CD14-positive monocyte (primary cell): Measurements from ENCODE around the gene RANGRF. TPM values are rescaled to one million over a fixed set of nuclear protein-coding genes. Genes with fewer than 3 reads are reported as not detected.

Experiments used
- DNase-seq, 3 donors: peaks; one replicate each; pipeline ENCODE4 v3.0.0-alpha.2; 2011 to 2022
- H2AFZ ChIP-seq: 2 replicates; pipeline ENCODE4 v1.6.0; 2012; ENCODE audit warnings: mild to moderate bottlenecking, low read depth, low read length, inconsistent platforms; ENCODE audit not compliant: insufficient read depth, poor library complexity, severe bottlenecking
- H3K27ac ChIP-seq, 2 donors: 1 replicate in 1 of 2; 2 replicates in 1 of 2; pipeline ENCODE4 v1.5.1; 2012 to 2013; ENCODE audit warnings: low read length in 2 of 2, control low read depth in 1 of 2, inconsistent platforms in 1 of 2, low read depth in 1 of 2, mild to moderate bottlenecking in 1 of 2
- H3K27me3 ChIP-seq, 2 donors: one replicate each; pipeline versions ENCODE4 v1.6.0 to v1.6.1; 2011 to 2013; ENCODE audit warnings: low read length in 2 of 2; ENCODE audit not compliant: control insufficient read depth in 2 of 2, insufficient read depth in 2 of 2
- H3K36me3 ChIP-seq, 2 donors: replicated peaks in 1 of 2; 1 replicate in 1 of 2; 2 replicates in 1 of 2; pipeline versions ENCODE4 v1.5.1 to v1.6.1; 2012 to 2013; ENCODE audit warnings: low read length in 2 of 2, control low read depth in 1 of 2, inconsistent platforms in 1 of 2, mild to moderate bottlenecking in 1 of 2; ENCODE audit not compliant: insufficient read depth in 2 of 2, control insufficient read depth in 1 of 2
- H3K4me1 ChIP-seq, 2 donors: 1 replicate in 1 of 2; 2 replicates in 1 of 2; pipeline versions ENCODE4 v1.5.1 to v1.6.1; 2012 to 2013; ENCODE audit warnings: low read length in 2 of 2, control low read depth in 1 of 2, inconsistent platforms in 1 of 2, mild to moderate bottlenecking in 1 of 2, moderate library complexity in 1 of 2; ENCODE audit not compliant: insufficient read depth in 2 of 2, control insufficient read depth in 1 of 2
- H3K4me2 ChIP-seq: replicated peaks from 2 replicates; pipeline ENCODE3; 2012; ENCODE audit warnings: low read length, moderate library complexity, mild to moderate bottlenecking; ENCODE audit not compliant: poor library complexity, severe bottlenecking; ENCODE audit errors: extremely low read depth
- H3K4me3 ChIP-seq, 3 experiments: fragments of 200-600 bp in 1 of 3; sonication (generic) in 1 of 3; replicated peaks in 1 of 3; 1 replicate in 2 of 3; 2 replicates in 1 of 3; pipeline ENCODE4 v1.5.1; 2011 to 2013; ENCODE audit warnings: low read length in 3 of 3, mild to moderate bottlenecking in 3 of 3, control low read depth in 2 of 3, low read depth in 2 of 3, inconsistent platforms in 1 of 3, moderate library complexity in 1 of 3
- H3K79me2 ChIP-seq: 2 replicates; pipeline ENCODE4 v1.6.0; 2012; ENCODE audit warnings: mild to moderate bottlenecking, control low read depth, inconsistent platforms, low read length, moderate library complexity; ENCODE audit not compliant: insufficient read depth
- H3K9ac ChIP-seq: 2 replicates; pipeline ENCODE4 v1.6.0; 2017; ENCODE audit warnings: low read length, mild to moderate bottlenecking; ENCODE audit not compliant: insufficient read depth, poor library complexity, severe bottlenecking
- H3K9me3 ChIP-seq, 2 donors: replicated peaks in 1 of 2; 1 replicate in 1 of 2; 2 replicates in 1 of 2; pipeline versions ENCODE4 v1.5.1 to v1.6.1; 2012 to 2013; ENCODE audit warnings: low read length in 2 of 2, control low read depth in 1 of 2; ENCODE audit not compliant: control insufficient read depth in 1 of 2, insufficient read depth in 1 of 2
- H4K20me1 ChIP-seq: 2 replicates; pipeline ENCODE4 v1.6.0; 2012; ENCODE audit warnings: mild to moderate bottlenecking, low read length, control low read depth, moderate library complexity; ENCODE audit not compliant: insufficient read depth
- H3K27ac Mint-ChIP-seq, 7 donors: one replicate each; pipeline ENCODE4 v1.8.0; 2020; ENCODE audit warnings: mild to moderate bottlenecking in 7 of 7, mixed read lengths in 7 of 7, moderate library complexity in 6 of 7, inconsistent platforms in 2 of 7
- H3K27me3 Mint-ChIP-seq, 3 donors: one replicate each; pipeline ENCODE4 v1.8.0; 2021 to 2022; ENCODE audit warnings: low read depth in 3 of 3, mild to moderate bottlenecking in 3 of 3, mixed read lengths in 3 of 3, moderate library complexity in 3 of 3, inconsistent platforms in 1 of 3
- H3K36me3 Mint-ChIP-seq, 2 donors: one replicate each; pipeline ENCODE4 v1.8.0; 2020; ENCODE audit warnings: mixed read lengths in 2 of 2, inconsistent platforms in 1 of 2, mild to moderate bottlenecking in 1 of 2
- H3K4me1 Mint-ChIP-seq: one replicate; pipeline ENCODE4 v1.8.0; 2020; ENCODE audit warnings: mild to moderate bottlenecking, mixed read lengths
- H3K4me3 Mint-ChIP-seq, 2 donors: one replicate each; pipeline ENCODE4 v1.8.0; 2020; ENCODE audit warnings: mild to moderate bottlenecking in 2 of 2, mixed read lengths in 2 of 2, moderate library complexity in 1 of 2
- H3K9me3 Mint-ChIP-seq, 7 donors: one replicate each; pipeline ENCODE4 v1.8.0; 2020 to 2022; ENCODE audit warnings: mixed read lengths in 7 of 7, mild to moderate bottlenecking in 6 of 7, moderate library complexity in 6 of 7, inconsistent platforms in 2 of 7
- CTCF ChIP-seq: fragments of 200-600 bp; IDR thresholded peaks from one replicate; pipeline ENCODE4 v1.8.0; 2022; ENCODE audit warnings: antibody characterized with exemption, mild to moderate bottlenecking
- WGBS: methylation state at CpG from one replicate; pipeline ENCODE4 v1.1.5; 2013; ENCODE audit warnings: missing lambda C conversion rate; ENCODE audit not compliant: insufficient coverage; 5-methylcytosine and 5-hydroxymethylcytosine counted together
- intact Hi-C, 2 donors: fragments of 100-400 bp; cut with micrococcal nuclease; formaldehyde crosslinking; loops; one replicate each; pipeline versions ENCODE4 v1.15.0 to v1.15.1; 2023
- polyA plus RNA-seq, 3 donors: library from polyadenylated mRNA; depleted of rRNA in 1 of 3; unstranded in 2 of 3; stranded (reverse) in 1 of 3; fragments of 300-500 nt in 2 of 3; fragments of >200 nt in 1 of 3; fragmentation: Illumina TruSeq in 2 of 3; gene quantifications; 1 replicate in 2 of 3; 2 replicates in 1 of 3; pipeline ENCODE4 v1.2.3, GENCODE V29; 2012 to 2021

Gene RANGRF
- polyA plus RNA-seq, 3 donors: 27.3 to 34.3 (median 31.7) TPM

- H4K20me1 ChIP-seq: no peaks in the 10 kb centered on the region
- Mint-ChIP-seq H3K4me1 (no peaks in the 10 kb centered on the region), H3K27me3 (peaks cover 0 to 2% (median under 1%) of the 10 kb centered on the region in 3 donors), H3K9me3 (no peaks in the 10 kb centered on the region), H3K36me3 (peaks cover 42 to 57% of the 10 kb centered on the region in 2 donors), H3K27ac (peak overlapping the region in 2 of 7 donors; percentile 6 to 60), H3K4me3 (no peak overlapping the region)
- no peaks in the 10 kb centered on the region for H3K4me1 ChIP-seq
- no peaks in the 10 kb centered on the region for H3K9me3 ChIP-seq
- no peak for DNase-seq
- H3K27ac ChIP-seq: no peak overlapping the region
- intact Hi-C loops: loop anchor here in 1 of 2 donors (10.0 kb wide), 1 partner anchor 48 kb away; the partner anchor contains the start of gene ARHGEF15
- no peak for TF ChIP-seq CTCF
- no peak overlapping the region for H3K9ac ChIP-seq
- H2AFZ ChIP-seq: no peak overlapping the region
- H3K4me2 ChIP-seq: no peak overlapping the region
- no peaks in the 10 kb centered on the region for H3K27me3 ChIP-seq
- 98% methylated on average over 15 of the region's 29 CpGs for WGBS
- H3K36me3 ChIP-seq: peaks cover 48 to 60% of the 10 kb centered on the region in 2 donors
- H3K79me2 ChIP-seq: no peaks in the 10 kb centered on the region
- no peak overlapping the region for H3K4me3 ChIP-seq
These were observed 21.6 kb upstream of the RANGRF start for GRCh38 chr17:8266648-8267479.

- peaks cover 48 to 52% of the 10 kb centered on the region in 2 donors for H3K36me3 ChIP-seq
- 91% methylated on average over 6 of the region's 13 CpGs for WGBS
These were observed 20.9 kb upstream of the RANGRF start for GRCh38 chr17:8267480-8268147.

More at GRCh38 chr17:8267480-8268147, 20.9 kb upstream of the RANGRF start:
- Histone ChIP-seq H3K4me1 (no peaks in the 10 kb centered on the region), H2AFZ (no peak overlapping the region), H3K27ac (no peak overlapping the region), H3K4me2 (no peak overlapping the region), H4K20me1 (no peaks in the 10 kb centered on the region), H3K9me3 (no peaks in the 10 kb centered on the region), H3K27me3 (no peaks in the 10 kb centered on the region), H3K4me3 (no peak overlapping the region), H3K9ac (no peak overlapping the region), H3K79me2 (no peaks in the 10 kb centered on the region)
- DNase-seq: no peak
- H3K36me3 Mint-ChIP-seq: peaks cover 42 to 57% of the 10 kb centered on the region in 2 donors
- intact Hi-C loops: loop anchor here in 1 of 2 donors (10.0 kb wide), 1 partner anchor 47 kb away; the partner anchor contains the start of gene ARHGEF15
- H3K27ac Mint-ChIP-seq: no peak overlapping the region
- H3K4me3 Mint-ChIP-seq: no peak overlapping the region
- no peaks in the 10 kb centered on the region for H3K4me1 Mint-ChIP-seq
- peaks cover 0 to 2% (median 2%) of the 10 kb centered on the region in 3 donors for H3K27me3 Mint-ChIP-seq
- no peak for TF ChIP-seq CTCF
- no peaks in the 10 kb centered on the region for H3K9me3 Mint-ChIP-seq
